Lower leg skin (tissue), 4 donors: Measurements from ENCODE around the gene SGTB. TPM values are rescaled to one million over a fixed set of nuclear protein-coding genes. Genes with fewer than 3 reads are reported as not detected.

ENCODE experiments used
- DNase-seq, 2 donors: peaks; one replicate each; pipeline ENCODE4 v3.0.0-alpha.2; 2019; ENCODE audit warnings: low spot score in 2 of 2
- H3K4me3 ChIP-seq: fragments of 200-600 bp; sonication (generic); 2 replicates; pipeline ENCODE4 v1.5.1; 2017; ENCODE audit warnings: mild to moderate bottlenecking, low read depth; ENCODE audit not compliant: poor library complexity, severe bottlenecking
- CTCF ChIP-seq, 3 donors: fragments of 450-650 bp; IDR thresholded peaks; one replicate each; pipeline ENCODE4 v1.5.1; 2016; ENCODE audit warnings: antibody characterized with exemption in 3 of 3, mild to moderate bottlenecking in 3 of 3, moderate library complexity in 2 of 3
- POLR2A ChIP-seq, 2 donors: fragments of 450-650 bp; IDR thresholded peaks; one replicate each; pipeline ENCODE4 v1.6.1; 2016 to 2017; ENCODE audit warnings: antibody characterized with exemption in 2 of 2, mild to moderate bottlenecking in 1 of 2, moderate library complexity in 1 of 2
- WGBS, 2 donors: methylation state at CpG; one replicate each; pipeline ENCODE4 v1.1.5; 2018; 5-methylcytosine and 5-hydroxymethylcytosine counted together
- intact Hi-C: fragments of 100-400 bp; cut with DNase I; formaldehyde crosslinking; loops from one replicate; pipeline ENCODE4 v1.15.0; 2023; ENCODE audit warnings: low total_unique reads
- total RNA-seq, 4 donors: library from RNA; depleted of rRNA; stranded (reverse); fragments of >200 nt; gene quantifications; one replicate each; pipeline ENCODE4 v1.1.0, GENCODE V29; 2016

The SGTB gene
- total RNA-seq, 4 donors from 2014 or later = 5.8 to 6.4 (median 6.0) TPM

GRCh38 chr5:65730910-65731309, 9.0 kb upstream of the SGTB start:
- WGBS, 2 donors = 47 to 67% methylated on average over 2 of the region's 2 CpGs
- TF ChIP-seq CTCF (IDR thresholded peaks at IDR 0.05) (no peak), POLR2A (IDR thresholded peaks at IDR 0.05) (no peak)
- intact Hi-C loops = no loop called here
- H3K4me3 ChIP-seq = no peak overlapping the region
- no peak for DNase-seq

DNA sequence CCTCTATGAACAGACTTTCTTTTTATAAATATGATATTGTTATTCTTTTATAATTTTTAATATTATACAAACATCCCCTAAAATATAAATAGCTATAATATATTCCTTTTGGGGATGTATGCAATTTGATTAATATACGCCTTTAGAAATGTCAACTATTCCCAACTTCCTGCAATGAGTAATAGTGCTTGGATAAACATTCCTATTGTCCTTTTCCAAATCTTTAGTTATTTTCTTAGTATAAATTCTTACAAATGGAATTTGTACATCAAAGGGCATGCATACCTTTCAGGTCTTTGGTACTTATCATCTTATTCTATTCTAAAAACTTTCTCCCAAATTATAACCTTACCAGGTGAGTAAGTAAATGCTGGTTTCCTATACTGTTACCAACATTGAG, 6.3 kb upstream of the SGTB start:
- TF ChIP-seq CTCF (IDR thresholded peaks at IDR 0.05) = no peak
- TF ChIP-seq POLR2A (IDR thresholded peaks at IDR 0.05) = no peak
- no peak overlapping the region for H3K4me3 ChIP-seq
- intact Hi-C loops = no loop called here
- no peak for DNase-seq
- WGBS, 2 donors = 78 to 84% methylated on average over 1 of the region's 1 CpG

DNA sequence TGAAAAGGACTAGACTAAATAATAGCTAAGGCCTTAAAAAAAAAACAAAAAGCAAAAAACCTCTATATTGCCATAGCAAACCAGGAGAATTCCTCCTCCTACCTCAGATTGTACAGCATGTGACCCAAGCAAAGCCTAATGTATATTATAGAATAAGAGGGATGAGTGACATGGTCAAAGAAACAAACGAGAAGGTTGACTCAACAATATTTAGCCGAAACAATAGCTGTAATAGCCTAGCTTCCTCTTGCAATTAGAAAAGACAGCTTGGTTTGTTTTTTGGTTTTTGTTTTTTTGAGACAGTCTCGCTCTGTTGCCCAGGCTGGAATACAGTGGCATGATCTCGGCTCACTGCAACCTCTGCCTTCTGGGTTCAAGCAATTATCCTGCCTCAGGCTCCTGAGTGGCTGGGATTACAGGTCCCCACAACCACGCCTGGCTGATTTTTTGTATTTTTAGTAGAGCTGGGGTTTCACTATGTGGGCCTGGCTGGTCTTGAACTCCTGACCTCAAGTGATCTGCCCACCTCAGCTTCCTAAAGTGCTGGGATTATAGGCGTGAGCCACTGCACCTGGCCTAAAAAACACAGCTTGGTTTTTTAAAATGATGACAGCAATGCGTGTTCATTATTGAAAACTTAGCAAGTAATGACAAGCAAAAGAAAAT, 5.7 kb upstream of the SGTB start:
- intact Hi-C loops = no loop called here
- TF ChIP-seq CTCF (IDR thresholded peaks at IDR 0.05) (no peak), POLR2A (IDR thresholded peaks at IDR 0.05) (no peak)

DNA sequence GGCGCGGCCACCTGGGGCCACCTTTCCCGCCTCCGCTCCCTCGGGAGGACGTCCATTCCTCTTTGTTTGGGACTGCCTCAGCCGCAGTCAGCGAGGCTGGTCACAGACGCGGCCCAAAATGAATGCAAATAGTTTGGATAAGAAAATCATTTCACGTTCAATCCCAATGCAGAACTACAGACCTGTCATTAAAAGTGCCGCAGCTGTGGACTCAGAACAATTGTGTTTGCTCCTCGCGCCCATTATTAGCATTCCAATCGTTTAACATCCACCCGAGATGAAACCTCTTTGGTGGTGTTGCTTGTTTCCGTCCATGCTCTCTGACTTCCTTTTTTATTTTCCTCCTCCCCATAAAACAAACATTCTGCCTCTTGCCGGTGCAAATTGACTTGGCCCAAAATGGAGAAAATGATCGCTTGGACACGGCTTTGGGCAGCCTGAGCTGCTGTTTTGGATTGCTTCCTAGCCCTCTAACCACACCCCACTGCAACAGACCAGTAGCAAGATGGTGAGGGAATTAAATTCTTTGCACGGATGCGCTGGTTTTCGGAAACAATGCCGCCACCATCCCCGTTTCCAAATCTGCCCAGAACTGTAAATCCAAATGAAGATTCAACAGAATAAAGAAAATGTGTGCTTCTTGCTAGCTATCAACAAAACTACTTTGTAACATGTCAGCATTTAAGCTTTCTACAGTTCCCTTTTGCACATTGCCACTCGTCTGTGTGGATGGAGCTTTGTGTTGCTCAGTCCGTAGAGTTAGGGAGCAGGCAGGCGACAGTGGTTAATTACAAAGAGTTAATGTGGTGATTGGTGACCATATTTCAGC, 880 bp upstream of the SGTB start:
- intact Hi-C loops = no loop called here
- peak overlapping the region; percentile 99 for H3K4me3 ChIP-seq
- TF ChIP-seq POLR2A (IDR thresholded peaks at IDR 0.05) = no peak
- no peak for TF ChIP-seq CTCF (IDR thresholded peaks at IDR 0.05)
- WGBS, 2 donors = 3% methylated on average over 22 to 25 of the region's 28 CpGs
- no peak for DNase-seq

More for the DNA sequence above, 5.7 kb upstream of the SGTB start:
- DNase-seq = no peak
- WGBS, 2 donors = 70 to 72% methylated on average over 7 of the region's 7 CpGs
- no peak overlapping the region for H3K4me3 ChIP-seq

- peak; percentile 43 to 93 for DNase-seq
- intact Hi-C loops = no loop called here
- peak overlapping the region; percentile 99 for H3K4me3 ChIP-seq
- WGBS, 2 donors = 3 to 4% methylated on average over 19 of the region's 19 CpGs
- TF ChIP-seq CTCF (IDR thresholded peaks at IDR 0.05) (no peak), POLR2A (IDR thresholded peaks at IDR 0.05) (no peak)
Measured at GRCh38 chr5:65721050-65721719, 724 bp downstream of the SGTB start.
